Progenitor cell of endocrine pancreas (in vitro differentiated cells): Measurements from ENCODE around the gene IAH1. TPM values are rescaled to one million over a fixed set of nuclear protein-coding genes. Genes with fewer than 3 reads are reported as not detected.
A peak's percentile ranks its signal among the peaks of the same experiment; 100 is the strongest.

ENCODE experiments used
- DNase-seq: peaks from one replicate; pipeline ENCODE4 v3.0.0; 2021; ENCODE audit warnings: low spot score; ENCODE audit not compliant: unreplicated experiment
- H3K27ac Mint-ChIP-seq: 2 replicates; pipeline ENCODE4 v1.8.0; 2021; ENCODE audit warnings: mild to moderate bottlenecking, moderate library complexity, mixed read lengths
- H3K27me3 Mint-ChIP-seq: 2 replicates; pipeline ENCODE4 v1.8.0; 2021; ENCODE audit warnings: mixed read lengths
- H3K36me3 Mint-ChIP-seq: 2 replicates; pipeline ENCODE4 v1.8.0; 2022; ENCODE audit warnings: mixed read lengths; ENCODE audit not compliant: insufficient read depth
- H3K4me1 Mint-ChIP-seq: 2 replicates; pipeline ENCODE4 v1.8.0; 2021; ENCODE audit warnings: low read depth, mixed read lengths
- H3K4me3 Mint-ChIP-seq: 2 replicates; pipeline ENCODE4 v1.8.0; 2021; ENCODE audit warnings: low read depth, mild to moderate bottlenecking, moderate library complexity, mixed read lengths
- H3K9me3 Mint-ChIP-seq: 2 replicates; pipeline ENCODE4 v1.8.0; 2021; ENCODE audit warnings: low read depth, mixed read lengths
- total RNA-seq: library from RNA; stranded (reverse); gene quantifications from 2 replicates; pipeline ENCODE4 v1.2.1, GENCODE V29; 2021
- TF ChIP-seq, protein P1 (sequence below): fragments of 200-600 bp; sonication (generic); IDR thresholded peaks from one replicate; pipeline ENCODE4 v1.5.0; 2021; ENCODE audit warnings: antibody characterized with exemption, mild to moderate bottlenecking; ENCODE audit not compliant: unreplicated experiment

IAH1 gene
- total RNA-seq, 1 donor from 2014 or later = 36.6 TPM

DNA sequence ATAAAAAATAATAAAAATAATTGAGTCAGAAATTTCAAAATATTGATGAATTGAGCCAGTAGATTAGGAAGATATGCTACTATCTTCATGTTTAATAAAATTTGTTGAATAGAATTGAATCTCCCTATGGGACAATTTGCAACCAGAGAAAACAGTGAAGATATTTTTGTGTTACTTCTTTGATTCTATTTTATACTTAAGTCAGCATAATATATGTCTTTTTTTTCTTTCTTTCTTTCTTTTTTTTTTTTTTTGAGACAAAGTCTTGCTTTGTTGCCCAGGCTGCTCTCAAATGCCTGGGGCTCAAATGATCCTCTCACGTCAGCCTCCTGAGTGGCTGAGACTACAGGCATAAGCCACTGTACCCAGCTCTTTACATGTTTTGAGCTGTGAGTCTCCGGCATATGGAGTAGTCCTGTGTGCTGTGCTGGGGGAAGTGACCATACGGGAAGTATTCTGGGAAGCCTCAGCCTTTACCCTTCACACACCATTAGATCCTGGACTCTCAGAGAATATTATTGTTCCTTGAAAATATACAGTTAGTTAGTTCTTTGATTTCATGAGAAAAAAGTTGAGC is 13.8 kb upstream of the IAH1 start:
- DNase-seq = no peak
- H3K36me3 Mint-ChIP-seq = peaks cover 13% of the 10 kb centered on the region
- H3K27me3 Mint-ChIP-seq = no peaks in the 10 kb centered on the region
- H3K4me3 Mint-ChIP-seq = no peak overlapping the region
- peak overlapping the region; percentile 19 for H3K27ac Mint-ChIP-seq
- H3K4me1 Mint-ChIP-seq = no peaks in the 10 kb centered on the region
- TF ChIP-seq, protein P1, sequence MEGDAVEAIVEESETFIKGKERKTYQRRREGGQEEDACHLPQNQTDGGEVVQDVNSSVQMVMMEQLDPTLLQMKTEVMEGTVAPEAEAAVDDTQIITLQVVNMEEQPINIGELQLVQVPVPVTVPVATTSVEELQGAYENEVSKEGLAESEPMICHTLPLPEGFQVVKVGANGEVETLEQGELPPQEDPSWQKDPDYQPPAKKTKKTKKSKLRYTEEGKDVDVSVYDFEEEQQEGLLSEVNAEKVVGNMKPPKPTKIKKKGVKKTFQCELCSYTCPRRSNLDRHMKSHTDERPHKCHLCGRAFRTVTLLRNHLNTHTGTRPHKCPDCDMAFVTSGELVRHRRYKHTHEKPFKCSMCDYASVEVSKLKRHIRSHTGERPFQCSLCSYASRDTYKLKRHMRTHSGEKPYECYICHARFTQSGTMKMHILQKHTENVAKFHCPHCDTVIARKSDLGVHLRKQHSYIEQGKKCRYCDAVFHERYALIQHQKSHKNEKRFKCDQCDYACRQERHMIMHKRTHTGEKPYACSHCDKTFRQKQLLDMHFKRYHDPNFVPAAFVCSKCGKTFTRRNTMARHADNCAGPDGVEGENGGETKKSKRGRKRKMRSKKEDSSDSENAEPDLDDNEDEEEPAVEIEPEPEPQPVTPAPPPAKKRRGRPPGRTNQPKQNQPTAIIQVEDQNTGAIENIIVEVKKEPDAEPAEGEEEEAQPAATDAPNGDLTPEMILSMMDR = no peak
- H3K9me3 Mint-ChIP-seq = no peaks in the 10 kb centered on the region

DNA sequence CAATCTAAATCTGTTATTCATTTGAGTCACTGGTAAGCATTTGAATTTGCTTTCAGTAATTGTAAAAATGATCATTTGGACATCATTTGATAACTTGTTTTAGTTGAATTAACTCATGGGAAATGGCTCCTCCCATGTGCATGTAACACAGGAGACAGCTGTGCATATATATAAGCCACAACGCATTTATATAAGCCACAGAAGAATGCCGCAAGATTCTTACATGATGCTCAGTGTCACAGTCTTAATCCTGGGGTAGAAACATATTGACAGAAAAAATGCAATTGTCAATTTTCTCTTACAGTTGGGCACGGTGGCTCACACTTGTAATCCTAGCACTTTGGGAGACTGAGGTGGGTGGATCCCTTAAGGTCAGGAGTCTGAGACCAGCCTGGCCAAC is 13.3 kb upstream of the IAH1 start:
- no peak for DNase-seq
- H3K27ac Mint-ChIP-seq = peak overlapping the region; percentile 19
- no peaks in the 10 kb centered on the region for H3K27me3 Mint-ChIP-seq
- no peaks in the 10 kb centered on the region for H3K4me1 Mint-ChIP-seq
- TF ChIP-seq, protein P1 = no peak
- no peaks in the 10 kb centered on the region for H3K9me3 Mint-ChIP-seq
- H3K4me3 Mint-ChIP-seq = no peak overlapping the region
- H3K36me3 Mint-ChIP-seq = peaks cover 16% of the 10 kb centered on the region

DNA sequence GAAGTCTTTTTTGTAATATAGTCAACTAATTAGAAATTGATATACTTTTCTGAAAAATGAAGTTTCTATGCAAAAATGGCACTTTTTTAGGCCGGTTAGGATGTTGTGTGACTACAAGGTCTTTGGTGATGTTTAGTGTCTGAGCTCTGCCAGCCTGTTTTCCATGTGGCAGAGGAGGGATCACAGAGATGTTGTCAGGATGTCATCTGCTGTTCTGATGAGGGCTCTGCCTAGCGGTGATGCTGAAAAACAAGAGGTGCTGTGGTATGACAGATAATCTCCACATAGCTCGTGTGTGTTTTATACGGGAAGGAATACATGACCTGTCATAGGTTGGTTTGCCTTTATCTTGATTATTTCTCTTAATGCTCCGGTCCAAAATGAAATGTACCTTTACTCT is 12.0 kb upstream of the IAH1 start:
- H3K36me3 Mint-ChIP-seq = peaks cover 12% of the 10 kb centered on the region
- TF ChIP-seq, protein P1 = no peak
- H3K4me3 Mint-ChIP-seq = no peak overlapping the region
- no peaks in the 10 kb centered on the region for H3K27me3 Mint-ChIP-seq
- no peak for DNase-seq
- H3K4me1 Mint-ChIP-seq = no peaks in the 10 kb centered on the region
- no peak overlapping the region for H3K27ac Mint-ChIP-seq
- H3K9me3 Mint-ChIP-seq = no peaks in the 10 kb centered on the region

DNA sequence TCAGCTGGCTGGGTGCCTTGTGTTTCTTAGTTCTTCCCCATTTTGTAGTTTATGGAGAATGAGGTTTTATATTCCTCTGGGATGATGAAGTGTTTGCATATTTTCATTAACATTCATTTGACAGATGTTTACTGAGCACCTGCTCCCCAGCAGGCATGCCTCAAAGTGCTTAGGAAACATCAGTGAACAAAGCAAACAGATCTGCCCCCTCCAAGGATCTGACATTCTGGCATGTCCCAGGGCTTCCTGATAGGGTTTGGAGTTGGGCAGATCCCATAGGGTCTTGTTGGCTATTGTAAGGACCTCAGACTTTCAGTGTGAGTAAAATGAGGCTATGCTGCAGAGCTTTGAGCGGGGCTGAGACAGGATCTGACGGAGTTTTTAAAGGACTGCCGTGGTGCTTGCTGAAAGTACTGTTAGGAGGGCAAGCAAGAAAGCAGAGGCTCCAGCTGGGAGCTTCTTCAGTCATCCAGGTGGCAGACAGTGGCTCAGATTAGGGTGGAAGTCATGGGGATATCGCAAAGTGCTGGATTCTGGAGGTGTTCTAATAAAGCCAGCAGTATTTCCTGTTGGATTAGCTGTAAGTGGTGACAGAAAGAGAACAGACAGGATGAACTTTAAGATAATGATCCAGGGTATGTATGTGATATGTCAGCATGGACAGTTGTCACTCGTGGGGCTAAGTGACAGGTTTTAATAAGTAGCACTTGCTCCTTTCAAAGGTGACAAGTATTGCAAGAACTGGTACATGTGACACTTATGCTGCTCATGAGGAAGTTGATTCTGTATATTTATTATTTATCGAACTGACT is 11.3 kb upstream of the IAH1 start:
- Mint-ChIP-seq H3K27me3 (no peaks in the 10 kb centered on the region), H3K4me1 (no peaks in the 10 kb centered on the region), H3K27ac (peak overlapping the region; percentile 51), H3K4me3 (no peak overlapping the region), H3K9me3 (no peaks in the 10 kb centered on the region), H3K36me3 (peaks cover 12% of the 10 kb centered on the region)
- DNase-seq = no peak
- TF ChIP-seq, protein P1 = no peak

DNA sequence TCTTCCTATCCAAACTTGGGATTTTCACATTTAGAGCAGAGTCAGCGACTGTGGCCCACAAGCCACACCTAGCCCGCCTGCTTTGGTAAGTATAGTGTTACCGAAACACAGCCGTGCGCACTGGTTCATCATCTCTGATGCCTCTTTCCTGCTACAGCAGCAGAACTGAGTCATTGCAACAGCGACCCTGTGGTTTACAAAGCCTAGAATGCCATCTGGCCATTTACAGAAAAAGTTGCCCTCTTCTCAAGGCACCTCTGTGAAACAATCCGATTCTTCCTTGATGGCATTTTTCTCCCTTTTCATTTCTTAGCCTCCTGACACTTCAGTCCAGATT is 10.7 kb upstream of the IAH1 start:
- Mint-ChIP-seq H3K4me1 (no peaks in the 10 kb centered on the region), H3K27ac (no peak overlapping the region), H3K9me3 (no peaks in the 10 kb centered on the region), H3K4me3 (no peak overlapping the region), H3K36me3 (peaks cover 12% of the 10 kb centered on the region), H3K27me3 (no peaks in the 10 kb centered on the region)
- TF ChIP-seq, protein P1 = no peak
- DNase-seq = no peak
